Mucosa of gallbladder (tissue), 1 donor: Measurements from ENCODE around the gene ACAN. TPM values are rescaled to one million over a fixed set of nuclear protein-coding genes. Genes with fewer than 3 reads are reported as not detected.
"Not testable (repeated sequence)": the region's sequence is repeated elsewhere in the genome, so short reads cannot be mapped to it uniquely, and the experiment has no call there.

Experiments
- DNase-seq: peaks from one replicate; pipeline ENCODE4 v3.0.0-alpha.2; 2020; ENCODE audit warnings: low spot score
- total RNA-seq: library from RNA; stranded (reverse); gene quantifications from one replicate; pipeline ENCODE4 v1.2.1, GENCODE V29; 2021
- donor health status: DM: no; HTN: no; CAD: no.

ACAN gene
- total RNA-seq, 1 donor from 2014 or later, result 0.20 TPM

DNA sequence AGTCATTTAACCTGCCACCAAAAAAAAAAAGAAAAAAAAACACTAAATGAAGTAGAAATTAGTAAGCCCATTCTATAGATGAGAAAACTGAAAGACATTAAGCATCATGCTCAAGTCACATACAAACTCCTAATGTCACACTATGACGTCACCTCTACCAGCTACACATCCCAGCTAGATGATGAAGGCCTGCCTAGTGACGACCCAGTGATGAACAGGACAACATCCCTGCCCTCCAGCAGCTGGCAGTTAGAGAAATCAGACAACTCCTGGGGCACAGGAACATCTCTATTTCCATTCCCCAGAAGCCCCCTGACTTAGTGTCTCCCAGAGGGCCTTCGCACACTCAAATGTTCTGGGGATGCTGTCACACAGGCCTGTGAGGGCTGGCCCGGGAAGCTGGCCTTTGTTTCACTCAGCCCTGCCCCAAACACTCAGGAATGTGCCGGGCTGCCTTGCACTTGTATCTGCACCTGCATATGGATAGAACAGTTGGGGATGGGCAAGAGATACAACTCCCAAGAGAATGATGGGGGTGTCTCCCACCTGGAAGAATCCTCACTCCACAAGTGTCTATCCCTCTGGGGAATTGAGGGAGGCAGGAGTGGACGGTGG is 99.1 kb downstream of the ACAN start:
- no peak for DNase-seq

DNA sequence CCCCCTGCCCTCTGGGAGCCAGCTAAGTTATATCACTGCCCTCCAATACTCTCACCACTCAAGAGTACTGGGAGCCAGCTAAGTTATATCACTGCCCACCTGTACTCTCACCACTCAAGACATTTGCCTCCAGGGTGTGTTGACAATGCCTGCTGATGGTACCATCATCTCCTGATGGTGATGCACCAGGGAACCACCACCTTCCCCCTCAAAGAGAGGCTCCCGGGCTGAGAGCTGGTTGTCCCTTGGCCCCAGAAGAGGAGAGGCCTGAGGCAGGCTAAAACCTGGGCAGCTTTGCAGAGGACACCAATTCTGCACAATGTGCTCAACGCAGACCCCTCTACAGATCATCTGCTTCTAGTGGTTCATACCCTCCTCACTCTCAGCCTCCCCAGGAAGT is 99.6 kb downstream of the ACAN start:
- no peak for DNase-seq

DNA sequence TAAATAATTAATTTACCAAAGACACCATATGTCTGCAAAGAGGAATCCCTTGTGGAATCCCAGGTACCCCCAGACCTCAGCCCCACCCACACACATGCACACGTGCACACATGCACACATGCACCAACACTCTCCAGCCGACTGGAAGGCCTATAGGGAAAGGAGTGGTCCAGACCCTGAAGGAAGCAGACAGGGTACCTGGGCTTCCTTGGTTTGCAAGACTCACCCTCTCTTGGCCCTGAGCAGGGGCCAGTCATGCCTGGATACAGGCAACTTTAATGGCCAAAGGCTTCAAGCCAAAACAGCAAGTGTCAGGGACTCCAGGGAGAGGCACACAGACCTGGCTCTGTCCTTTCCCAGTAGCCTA is 101.0 kb downstream of the ACAN start:
- DNase-seq, result no peak

DNA sequence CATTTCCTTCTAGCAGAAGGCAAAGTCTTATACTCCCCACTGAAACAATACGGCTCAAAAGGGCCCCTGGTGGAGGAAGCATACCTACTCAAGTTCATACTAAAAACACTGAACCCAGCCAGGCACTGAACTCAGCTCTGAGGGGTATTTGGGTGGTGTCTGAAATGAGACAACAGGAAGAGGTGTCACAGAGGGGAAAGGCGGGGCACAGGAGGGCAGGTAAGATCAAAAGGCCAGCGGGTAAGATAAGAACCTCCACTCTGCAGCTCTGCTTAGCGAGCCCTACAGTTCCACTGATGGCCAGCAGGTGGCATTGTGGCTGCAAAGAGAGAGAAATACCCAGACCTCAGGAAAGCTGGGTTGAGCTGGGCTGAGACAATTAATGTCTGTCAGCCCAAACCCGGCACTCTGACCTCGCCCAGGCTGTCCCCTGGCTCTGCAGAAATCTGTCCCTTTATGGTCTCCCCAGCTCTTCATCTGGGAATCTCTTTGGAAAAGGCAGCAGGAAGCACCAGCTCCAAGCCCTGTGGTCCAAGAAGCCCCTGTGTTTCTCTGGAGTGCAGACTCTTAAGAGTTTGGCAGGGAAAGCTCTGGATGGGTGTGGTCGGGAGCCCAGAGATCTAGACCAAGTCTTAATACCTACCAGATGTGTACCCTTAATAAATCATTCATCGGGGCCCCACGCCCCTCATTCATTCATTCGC is 101.5 kb downstream of the ACAN start:
- peak; percentile 83 for DNase-seq

DNA sequence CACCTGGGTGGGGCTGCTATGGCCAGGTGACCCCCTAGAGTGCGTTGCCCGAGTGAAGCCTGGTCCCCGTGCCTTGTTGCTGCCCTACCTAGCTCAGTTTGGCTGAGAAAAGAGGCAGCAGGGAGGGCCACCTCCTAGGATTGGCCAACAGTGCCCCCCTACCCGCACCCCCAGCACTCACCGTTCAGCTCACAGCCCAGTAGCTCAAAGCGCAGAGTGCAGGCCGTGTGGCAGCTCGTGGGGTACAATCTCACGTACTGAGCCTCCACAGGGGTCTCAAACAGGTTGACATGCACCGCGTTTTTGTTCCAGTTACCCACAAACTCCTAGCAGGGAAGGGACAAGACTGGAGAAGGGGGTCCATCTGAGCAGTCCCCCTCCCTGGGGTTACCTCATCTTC is 102.3 kb downstream of the ACAN start:
- no peak for DNase-seq

DNA sequence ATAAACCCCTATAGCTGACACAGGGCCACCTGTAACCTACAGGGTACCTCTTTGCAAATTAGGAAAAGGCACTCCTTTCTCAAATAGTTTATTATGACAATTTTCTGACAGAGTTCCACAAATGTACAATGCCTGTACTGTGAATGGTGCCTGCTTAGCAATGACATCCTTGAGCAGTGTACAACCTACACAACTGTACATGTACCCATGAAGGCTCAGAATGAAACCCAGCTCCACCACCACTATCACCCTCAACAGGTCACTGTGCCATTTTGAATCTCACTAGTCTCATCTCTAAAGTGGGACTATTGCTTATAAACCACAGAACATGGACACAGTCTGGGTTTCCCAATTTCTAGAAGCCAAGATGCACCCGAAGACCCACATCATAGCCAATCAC is 102.9 kb downstream of the ACAN start:
- no peak for DNase-seq

DNA sequence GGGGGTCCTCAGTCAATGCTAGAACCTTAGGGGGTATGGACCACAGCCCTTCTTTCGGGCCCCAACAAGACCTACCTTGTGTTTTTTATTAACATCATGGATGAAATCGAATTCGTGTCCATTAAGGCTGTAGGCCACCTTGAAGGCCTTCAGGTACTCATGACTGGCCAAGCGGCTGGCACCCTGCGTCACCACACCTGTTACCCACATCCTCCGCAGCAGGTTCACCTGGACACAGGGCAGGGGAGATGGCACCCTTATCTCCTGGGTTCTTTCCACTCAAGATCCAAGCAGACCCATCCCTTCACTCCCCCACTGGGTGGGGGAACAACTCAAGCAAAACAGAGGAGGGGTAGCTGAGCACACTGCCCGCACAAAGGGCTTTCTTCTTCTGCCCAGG is 103.3 kb downstream of the ACAN start:
- DNase-seq, result no peak

DNA sequence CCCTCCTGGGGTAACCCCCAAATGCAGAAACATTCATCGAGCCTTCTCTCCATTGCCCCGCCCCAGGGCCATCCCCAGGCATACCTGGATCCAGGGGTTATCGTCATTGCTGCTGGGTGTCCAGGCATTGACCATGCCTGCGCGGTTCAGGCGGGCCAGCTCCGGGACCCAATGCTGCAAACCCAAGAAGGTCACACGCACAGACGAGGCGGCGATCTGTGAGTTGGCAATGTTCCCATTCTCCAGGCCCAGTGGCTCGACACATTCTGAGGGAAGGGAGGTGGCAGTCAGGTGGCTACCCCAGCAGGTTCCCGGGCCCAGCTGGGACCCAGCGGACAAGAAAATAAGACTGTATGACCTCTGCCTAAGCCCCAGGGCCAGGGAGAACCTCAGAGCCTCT is 103.9 kb downstream of the ACAN start:
- DNase-seq, result no peak

DNA sequence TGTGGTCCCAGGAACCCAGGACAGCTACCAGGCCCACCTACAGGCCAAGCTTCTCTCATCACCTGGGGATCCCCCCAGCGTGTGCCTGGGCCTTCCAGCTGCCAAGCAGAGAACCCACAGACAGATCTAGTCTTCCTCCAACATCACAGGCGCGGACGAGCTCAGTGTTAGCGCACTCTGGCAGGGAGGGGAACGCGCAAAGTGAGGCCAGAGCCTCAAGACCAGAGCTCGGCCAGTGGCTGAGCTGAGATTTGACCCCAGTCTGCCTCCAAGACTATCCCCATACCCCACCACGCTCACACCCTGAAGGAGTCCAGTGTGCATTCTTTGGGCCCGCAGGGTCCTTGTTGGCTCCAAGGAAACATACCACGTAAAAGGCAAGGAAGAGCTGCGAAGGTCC is 104.9 kb downstream of the ACAN start:
- DNase-seq, result no peak

DNA sequence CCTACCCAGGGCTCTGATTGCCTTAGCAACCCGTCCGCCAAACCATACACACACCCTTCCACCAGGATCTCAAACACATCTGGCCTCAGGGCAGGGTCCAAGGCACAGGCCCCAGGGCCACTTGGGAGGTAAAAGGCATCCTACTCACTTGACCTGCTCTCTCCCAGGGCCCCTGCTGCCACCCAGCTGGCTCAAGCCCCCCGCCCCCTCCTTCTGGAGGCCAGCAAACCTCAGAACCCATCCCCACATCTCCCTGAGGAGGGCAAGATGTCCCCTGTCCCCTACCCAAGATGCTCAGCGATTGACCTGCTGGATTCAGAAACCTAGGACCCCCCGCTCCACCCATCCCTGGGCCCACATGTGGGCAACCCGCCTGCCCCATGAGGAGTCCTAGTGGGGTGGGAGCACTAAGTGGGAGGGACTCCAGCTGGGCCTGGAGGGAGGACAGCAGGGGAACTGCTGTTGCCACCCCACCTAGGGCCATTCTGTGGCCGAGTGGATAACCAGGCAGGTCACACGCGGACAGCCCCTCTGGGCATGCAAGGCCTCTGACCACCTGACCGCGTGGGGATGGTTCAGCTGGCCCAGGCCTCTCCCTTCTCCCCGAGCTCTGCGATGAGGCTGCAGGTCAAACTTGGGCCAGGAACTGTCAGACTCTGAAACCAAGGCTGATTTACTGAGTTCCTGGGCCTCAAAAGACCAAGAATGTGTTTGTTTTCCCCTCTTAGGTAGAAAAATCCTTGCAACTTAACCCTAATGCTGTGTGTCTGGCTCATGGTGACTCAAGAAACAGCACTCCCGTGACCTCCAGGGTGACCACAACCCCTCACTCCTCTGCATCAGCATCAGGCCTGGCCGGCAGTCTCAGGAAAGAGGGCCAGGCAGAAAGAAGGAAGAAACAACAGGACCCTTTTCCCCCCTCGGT is 105.7 kb downstream of the ACAN start:
- DNase-seq, result no peak

DNA sequence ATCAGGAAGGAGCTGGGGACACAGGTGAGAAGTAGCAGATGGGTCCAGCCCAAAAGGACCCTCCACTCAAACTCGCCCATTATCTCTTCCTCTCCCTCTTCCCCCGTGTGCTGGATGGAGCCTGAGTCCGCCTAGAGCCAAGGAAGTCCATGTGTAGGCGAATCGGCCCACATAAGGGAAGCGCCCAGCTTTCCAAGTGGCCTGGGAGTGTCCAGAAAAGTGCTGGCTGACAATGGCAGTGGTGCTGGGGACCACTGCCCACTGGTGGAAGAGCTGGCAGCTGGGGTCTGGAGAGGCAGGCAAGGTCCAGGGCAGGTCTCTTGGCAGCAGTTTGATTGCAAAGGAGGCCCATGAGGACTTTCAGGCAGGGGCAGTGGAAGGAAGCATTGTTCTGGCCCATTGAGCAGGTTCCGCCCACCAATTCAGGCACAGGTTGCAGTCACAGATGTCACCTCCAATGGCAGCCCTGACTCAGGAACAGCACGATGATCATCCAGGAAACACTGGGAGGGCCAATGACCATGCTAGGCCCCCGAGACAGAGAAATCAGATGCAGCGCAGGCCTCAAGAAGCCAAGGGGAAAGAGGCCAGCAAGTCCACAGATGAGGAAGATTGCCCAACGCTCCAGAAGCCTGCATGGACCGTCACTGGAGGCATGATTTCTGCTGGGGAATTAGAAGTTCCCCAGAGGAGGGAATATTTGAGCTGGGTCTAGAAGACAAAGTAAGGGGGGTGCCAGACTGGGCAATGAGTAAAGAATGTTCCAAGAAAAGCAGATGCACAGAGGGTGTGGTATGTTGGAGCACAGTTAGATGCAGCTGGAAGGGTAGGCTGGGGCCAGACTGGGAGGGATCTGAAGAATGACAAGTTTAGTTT is 107.0 kb downstream of the ACAN start:
- DNase-seq, result no peak

DNA sequence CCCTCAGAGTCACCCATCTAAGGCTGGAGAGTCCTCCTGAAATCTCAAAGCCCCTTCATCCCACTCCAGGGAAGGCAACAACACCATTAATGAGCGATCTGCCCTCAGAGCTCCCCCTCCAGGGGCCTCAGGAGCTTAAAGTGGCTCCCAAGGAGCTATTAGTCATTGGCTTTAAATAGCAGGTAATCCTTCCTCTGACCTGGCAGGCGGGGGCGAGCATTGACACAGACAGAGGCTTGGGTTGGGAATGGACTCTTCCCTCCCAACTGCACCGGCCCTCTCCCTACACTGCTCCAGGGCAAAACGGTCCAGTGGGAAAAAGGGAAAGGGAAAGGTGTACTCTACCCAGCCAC is 108.5 kb downstream of the ACAN start:
- DNase-seq, result no peak

DNA sequence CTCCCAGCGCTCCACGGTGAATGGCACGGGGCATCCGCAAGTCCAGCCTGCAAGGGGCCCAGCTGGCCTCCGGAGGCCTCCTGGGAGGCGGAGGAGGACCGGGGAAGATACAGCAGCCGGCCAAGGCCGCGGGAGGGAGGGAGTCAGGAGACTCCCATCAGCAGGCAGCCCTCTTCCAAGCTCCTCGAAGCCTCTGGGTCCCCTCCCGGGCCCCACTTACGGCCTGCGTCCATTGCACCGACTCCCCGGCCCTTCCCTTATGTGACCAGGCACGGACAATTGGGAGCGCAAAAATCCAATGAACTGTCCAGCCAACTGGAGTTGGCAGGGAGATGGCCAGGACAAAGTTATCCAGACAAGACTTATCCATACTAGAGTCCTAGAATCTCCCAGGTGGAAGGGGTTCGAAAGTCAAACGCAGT is 109.3 kb downstream of the ACAN start:
- no peak for DNase-seq

DNA sequence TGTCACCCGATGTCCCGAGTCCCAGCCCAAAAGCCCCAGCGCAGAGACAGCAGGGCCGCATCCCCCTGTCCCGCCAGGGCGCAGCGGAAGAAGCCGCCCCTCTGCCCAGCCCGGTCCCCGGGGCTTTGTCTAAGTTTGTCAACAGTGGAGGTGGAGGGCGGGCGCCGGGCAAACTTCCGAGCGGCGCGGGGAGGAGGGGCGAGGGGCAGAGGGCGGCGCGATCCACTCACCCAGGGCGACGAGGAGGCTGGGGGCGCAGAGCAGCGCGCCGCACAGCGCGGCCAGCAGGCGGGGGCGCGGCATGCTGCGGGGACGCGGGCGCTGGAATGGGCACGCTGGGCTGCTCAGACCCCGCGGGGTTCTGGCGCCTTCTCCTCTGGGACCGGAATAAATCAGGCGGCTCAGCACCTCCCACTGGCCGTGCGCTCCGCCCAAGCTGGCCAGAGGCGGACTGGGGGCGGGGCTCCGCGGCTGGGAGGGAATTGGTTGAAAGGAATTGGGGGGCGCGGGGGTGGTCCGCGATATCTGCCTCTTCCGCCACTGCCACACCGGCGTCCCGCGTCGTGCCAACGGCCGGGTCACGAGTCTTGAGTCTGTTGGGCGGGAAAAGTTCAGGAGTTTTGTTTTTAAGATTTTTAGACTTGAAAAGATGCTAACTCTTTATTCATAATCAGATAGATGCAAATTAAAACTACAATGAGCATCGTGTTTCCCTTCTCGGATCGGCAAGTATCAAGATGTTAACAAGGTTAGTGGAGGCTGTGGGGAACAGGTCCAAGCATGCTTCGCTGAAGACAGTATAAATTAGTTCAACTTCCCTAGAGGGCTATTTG is 110.0 kb downstream of the ACAN start, which contains the start of gene MFGE8:
MFGE8 (minus strand) TSS at position 363 of the 833 bp plus-strand sequence; CDS start at position 303, 60 bp downstream.
- DNase-seq, result peak; percentile 57

DNA sequence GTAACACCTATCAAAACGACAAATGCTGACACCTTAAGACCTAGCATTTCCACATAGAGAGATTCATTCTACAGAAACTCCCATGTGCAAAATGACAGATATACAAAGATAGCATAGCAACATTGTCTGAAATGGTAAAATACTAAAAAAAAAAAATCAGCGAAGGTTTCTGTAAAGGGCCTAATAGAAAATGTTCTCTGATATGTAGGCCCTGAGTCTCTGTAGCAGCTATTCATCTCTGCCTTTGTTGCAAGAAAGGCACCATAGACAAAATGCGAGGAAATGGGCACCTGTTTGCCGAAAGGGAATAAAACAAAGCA is 110.6 kb downstream of the ACAN start:
- DNase-seq, result no peak

DNA sequence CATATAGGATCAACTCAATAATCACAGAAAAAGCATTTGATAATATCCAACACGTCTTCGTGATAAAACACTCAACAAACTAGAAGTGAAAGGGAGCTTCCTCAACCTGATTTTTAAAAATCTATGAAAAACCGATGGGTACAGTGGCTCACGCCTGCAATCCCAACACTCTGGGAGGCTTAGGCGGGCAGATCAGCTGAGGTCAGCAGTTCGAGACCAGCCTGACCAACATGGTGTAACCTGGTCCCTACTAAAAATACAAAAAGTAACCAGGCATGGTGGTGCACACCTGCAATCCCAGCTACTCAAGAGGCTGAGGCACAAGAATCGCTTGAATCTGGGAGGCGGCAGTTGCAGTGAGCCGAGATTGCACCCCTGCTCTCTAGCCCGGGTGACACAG is 112.1 kb downstream of the ACAN start:
- no peak for DNase-seq

DNA sequence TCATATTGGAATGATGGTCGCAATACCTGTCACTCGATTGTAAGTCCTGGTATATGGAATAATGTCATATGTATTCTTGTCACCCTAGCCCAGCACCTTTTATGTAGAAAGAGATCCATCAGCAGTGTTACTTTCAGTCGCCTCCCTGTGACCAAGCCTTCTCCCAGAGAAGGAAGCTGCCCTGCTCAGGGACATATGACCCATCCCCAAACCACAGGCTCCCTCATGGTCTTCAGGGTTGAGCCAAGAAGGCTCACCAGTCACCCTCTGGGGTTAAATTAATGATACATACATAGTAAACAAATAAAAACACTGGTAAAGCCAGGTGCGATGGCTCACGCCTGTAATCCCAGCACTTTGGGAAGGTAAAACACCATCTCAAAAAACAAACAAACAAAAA is 114.5 kb downstream of the ACAN start:
- DNase-seq, result no peak

DNA sequence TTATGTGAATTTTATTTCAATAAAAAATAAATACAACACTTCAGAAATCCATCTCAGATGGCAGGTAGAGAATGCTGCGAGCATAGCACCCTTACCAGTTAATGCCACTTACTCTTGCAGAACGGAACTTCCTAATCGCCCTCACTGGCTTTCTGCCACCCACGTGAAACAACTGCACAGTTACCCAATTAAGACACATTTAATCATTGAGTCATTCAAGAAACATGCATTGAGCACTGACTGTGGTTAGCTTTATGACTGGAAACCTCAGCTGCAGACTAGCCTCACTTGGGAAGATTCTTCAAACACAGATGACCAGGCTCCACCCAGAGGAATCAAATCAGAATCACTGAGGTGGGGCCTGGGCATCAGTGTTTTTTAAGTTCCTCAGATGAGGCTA is 115.5 kb downstream of the ACAN start:
- no peak for DNase-seq

DNA sequence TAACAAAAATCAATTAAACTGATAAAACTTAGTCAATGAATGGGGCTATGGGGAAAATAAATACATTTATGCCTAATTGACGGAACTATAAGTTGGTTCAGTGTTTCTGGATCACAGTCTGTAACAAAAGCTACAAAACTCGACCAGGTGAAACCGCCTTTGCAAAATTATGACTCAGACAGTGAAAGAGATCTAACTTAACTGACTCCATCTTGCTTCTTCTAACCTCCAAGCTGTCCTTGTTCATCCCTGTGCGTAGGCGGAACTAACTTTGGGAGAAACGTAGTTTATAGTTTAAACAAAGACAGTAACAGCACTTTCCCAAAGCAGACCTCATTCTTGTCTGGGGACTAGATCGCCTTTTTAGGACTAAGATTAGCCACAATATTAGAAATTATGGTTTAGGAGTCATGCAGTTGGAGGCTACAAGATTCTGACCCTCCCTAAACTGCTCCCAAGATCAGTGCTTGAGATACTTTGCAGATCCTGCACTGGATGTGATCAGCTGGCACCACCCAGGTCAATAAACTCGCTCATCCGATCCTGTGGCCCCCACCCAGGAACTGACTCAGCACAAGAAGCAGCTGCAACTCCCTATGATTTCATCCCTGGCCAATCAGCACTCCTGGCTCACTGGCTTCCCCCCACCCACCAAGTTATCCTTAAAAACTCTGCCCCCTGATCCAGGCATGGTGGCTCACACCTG is 117.1 kb downstream of the ACAN start:
- DNase-seq, result no peak

DNA sequence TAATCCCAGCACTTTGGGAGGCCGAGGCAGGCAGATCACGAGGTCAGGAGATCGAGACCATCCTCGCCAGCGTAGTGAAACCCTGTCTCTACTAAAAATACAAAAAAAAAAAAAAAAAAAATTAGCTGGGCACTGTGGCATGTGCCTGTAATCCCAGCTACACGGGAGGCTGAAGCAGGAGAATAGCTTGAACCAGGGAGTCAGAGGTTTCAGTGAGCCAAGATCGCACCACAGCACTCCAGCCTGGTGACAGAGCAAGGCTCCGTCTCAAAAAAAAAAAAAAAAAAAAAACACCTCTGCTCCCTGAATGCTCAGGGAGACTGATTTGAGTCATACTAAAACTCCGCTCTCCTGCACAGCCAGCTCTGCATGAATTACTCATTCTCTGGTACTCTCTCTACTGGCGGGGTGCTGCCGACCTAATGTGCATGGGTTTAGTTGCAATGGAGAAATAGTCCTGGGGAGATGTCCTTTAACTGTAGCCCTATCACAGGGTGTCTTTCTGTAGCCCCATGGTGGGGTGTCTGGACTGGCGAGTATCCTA is 117.7 kb downstream of the ACAN start:
- DNase-seq, result not testable (repeated sequence)
